Activated CD8-positive, alpha-beta T cell treated with anti-CD3 and anti-CD28 coated beads, Interleukin-2, amount 10 ng/mL, durations not matched to agents 7 days and 5 days (primary cell): ENCODE measurements around the gene MRPS23. TPM values are rescaled to one million over a fixed set of nuclear protein-coding genes. Genes with fewer than 3 reads are reported as not detected.
A peak's percentile ranks its signal among the peaks of the same experiment; 100 is the strongest.

Experiments
- ATAC-seq: fragments of 150-1000 bp; cut with Tn5 transposase; one replicate; pipeline ENCODE4 v1.10.0; 2021; ENCODE audit warnings: moderate library complexity
- CTCF ChIA-PET: fragments of 350-600 bp; sonication (Branson Sonifier 250); formaldehyde crosslinking; loops from one replicate; lab custom pipeline; 2021; ENCODE audit warnings: antibody characterized with exemption; lab: Charles Lee
- POLR2A ChIA-PET: fragments of 350-600 bp; sonication (Branson Sonifier 250); formaldehyde crosslinking; loops from one replicate; lab custom pipeline; 2021; ENCODE audit warnings: antibody characterized with exemption; lab: Charles Lee
- DNase-seq: peaks from one replicate; pipeline ENCODE4 v3.0.0-alpha.2; 2020
- H3K27ac Mint-ChIP-seq: one replicate; pipeline ENCODE4 v1.8.0; 2021; ENCODE audit warnings: mild to moderate bottlenecking, mixed read lengths
- H3K27me3 Mint-ChIP-seq: one replicate; pipeline ENCODE4 v1.8.0; 2021; ENCODE audit warnings: low read depth, mixed read lengths
- H3K36me3 Mint-ChIP-seq: one replicate; pipeline ENCODE4 v1.8.0; 2021; ENCODE audit warnings: low read depth, mixed read lengths
- H3K4me1 Mint-ChIP-seq: one replicate; pipeline ENCODE4 v1.8.0; 2021; ENCODE audit warnings: low read depth, mixed read lengths
- H3K4me3 Mint-ChIP-seq: one replicate; pipeline ENCODE4 v1.8.0; 2021; ENCODE audit warnings: mild to moderate bottlenecking, mixed read lengths
- H3K9me3 Mint-ChIP-seq: one replicate; pipeline ENCODE4 v1.8.0; 2022; ENCODE audit warnings: mixed read lengths; ENCODE audit not compliant: insufficient read depth
- total RNA-seq, 2 experiments: library from RNA; stranded (reverse); gene quantifications; one replicate each; pipeline ENCODE4 v1.2.3, GENCODE V29; 2021

The MRPS23 gene
- total RNA-seq, 2 experiments from 2014 or later = 46.3 to 48.7 TPM

DNA sequence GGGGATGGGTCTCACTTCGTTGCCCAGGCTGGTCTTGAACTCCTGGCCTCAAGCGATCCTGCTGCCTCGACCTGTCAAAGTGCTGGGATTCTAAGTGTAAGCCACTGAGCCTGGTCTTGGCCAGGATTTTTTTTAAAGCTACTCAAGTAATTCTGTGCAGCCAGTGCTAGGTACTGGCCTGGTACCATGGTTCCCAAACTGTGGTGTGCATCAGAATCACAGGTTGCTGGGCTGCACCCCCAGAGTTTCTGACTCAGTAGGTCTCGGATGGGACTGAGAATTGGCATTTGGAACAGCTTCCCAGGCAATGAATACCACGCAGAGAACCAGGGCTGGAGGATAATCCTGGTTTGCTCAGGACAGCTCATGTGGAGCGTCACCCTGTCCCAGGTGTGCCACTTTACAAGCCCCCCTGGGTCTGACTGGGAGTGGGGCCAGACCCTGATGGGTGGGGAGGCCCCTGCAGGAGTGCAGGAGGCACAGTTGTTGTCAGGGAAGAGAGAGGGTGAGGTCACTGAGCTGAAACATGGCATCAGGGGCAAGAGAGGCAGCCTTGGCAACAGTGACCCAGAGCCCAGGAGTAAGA lies 10.7 kb upstream of the MRPS23 start:
- no peak overlapping the region for H3K27ac Mint-ChIP-seq
- POLR2A ChIA-PET = interaction anchor here (1.1 to 4.1 kb wide), 6 partner anchors 10 to 147 kb away, joined by 3 to 23 read pairs (median 6); partner anchors contain the start of genes MRPS23 and SRSF1

DNA sequence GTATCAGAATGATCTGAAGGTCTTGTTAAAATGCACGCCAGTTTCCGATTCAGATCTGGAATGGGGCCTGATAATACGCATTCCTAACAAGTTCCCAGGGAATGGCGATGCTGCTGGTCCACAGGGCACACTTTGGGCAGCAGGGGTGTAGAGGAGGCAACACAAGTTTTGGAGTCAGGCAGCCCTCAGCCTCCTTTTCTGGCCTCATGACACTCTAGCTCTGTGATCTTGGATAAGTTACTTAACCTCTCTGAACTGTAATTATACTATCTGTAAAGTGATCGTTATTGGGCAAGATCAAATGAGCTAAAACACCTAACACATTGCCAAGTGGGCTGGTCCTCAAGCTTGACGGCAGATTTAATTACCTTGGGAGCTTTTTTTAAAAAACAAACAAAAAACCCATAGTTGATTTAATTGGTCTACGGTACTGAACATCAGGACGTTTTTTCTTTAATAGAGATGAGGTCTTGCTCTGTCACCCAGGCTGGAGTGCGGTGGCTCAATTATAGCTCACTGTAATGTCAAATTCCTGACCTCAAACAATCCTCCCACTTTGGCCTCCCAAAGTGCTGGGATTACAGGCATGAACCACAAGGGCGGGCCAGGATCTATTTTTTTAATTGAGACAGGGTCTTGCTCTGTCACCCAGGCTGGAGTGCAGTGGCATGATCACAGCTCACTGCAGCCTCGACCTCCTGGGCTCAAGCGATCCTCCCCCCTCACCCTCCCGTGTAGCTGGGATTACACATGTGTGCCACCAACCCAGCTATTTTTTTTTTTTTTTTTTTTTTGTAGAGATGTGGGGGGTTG lies 10.0 kb upstream of the MRPS23 start:
- Mint-ChIP-seq H3K36me3 (no peaks in the 10 kb centered on the region), H3K27me3 (peaks cover 44% of the 10 kb centered on the region), H3K27ac (no peak overlapping the region), H3K4me1 (peaks cover 11% of the 10 kb centered on the region), H3K9me3 (no peaks in the 10 kb centered on the region), H3K4me3 (no peak overlapping the region)
- DNase-seq (no peak), ATAC-seq (no peak)
- CTCF ChIA-PET = interaction anchor here (0.7 to 7.9 kb wide), 16 partner anchors 9 to 313 kb away, joined by 3 to 138 read pairs (median 6); partner anchors contain the start of genes MRPS23 and SRSF1
- POLR2A ChIA-PET = interaction anchor here (1.1 to 4.1 kb wide), 6 partner anchors 9 to 148 kb away, joined by 3 to 23 read pairs (median 6); partner anchors contain the start of genes MRPS23 and SRSF1

More for the DNA sequence above, 10.7 kb upstream of the MRPS23 start:
- no peak for DNase-seq
- Mint-ChIP-seq H3K27me3 (peaks cover 44% of the 10 kb centered on the region), H3K4me3 (peak overlapping the region; percentile 56), H3K9me3 (no peaks in the 10 kb centered on the region), H3K4me1 (peaks cover 11% of the 10 kb centered on the region), H3K36me3 (no peaks in the 10 kb centered on the region)
- no peak for ATAC-seq
- CTCF ChIA-PET = interaction anchor here (0.7 to 7.9 kb wide), 21 partner anchors 9 to 312 kb away, joined by 3 to 138 read pairs (median 4); partner anchors contain the start of genes MRPS23 and SRSF1

DNA sequence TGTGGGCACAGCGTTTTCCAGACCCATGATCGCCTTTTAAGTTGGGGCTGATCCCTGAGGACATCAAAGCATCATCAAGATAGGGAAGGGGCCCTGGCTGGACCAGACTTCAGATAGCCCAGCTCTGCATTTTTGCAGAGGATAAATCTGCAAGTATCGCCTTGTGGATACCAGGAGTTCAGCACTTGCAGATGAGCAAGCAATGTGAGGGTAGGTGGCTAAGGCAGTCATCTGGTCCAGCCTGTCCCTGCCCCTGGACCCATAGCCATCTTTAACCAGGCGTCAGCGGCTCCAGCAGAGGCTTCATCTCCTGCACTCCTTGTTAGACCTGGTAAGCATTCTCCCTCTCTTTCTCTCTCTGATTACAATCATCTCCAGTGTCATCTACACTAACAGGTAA lies 9.0 kb upstream of the MRPS23 start:
- peaks cover 11% of the 10 kb centered on the region for H3K4me1 Mint-ChIP-seq
- H3K27me3 Mint-ChIP-seq = peaks cover 40% of the 10 kb centered on the region
- ATAC-seq (no peak), DNase-seq (no peak)
- POLR2A ChIA-PET = interaction anchor here (0.6 to 4.1 kb wide), 3 partner anchors 9 to 149 kb away, joined by 3 to 23 read pairs (median 6); partner anchors contain the start of genes MRPS23 and SRSF1
- H3K4me3 Mint-ChIP-seq = no peak overlapping the region
- H3K9me3 Mint-ChIP-seq = no peaks in the 10 kb centered on the region
- H3K36me3 Mint-ChIP-seq = no peaks in the 10 kb centered on the region
- no peak overlapping the region for H3K27ac Mint-ChIP-seq
- CTCF ChIA-PET = interaction anchor here (0.9 to 7.9 kb wide), 13 partner anchors 10 to 314 kb away, joined by 3 to 138 read pairs (median 7); no protein-coding TSS in a partner anchor

DNA sequence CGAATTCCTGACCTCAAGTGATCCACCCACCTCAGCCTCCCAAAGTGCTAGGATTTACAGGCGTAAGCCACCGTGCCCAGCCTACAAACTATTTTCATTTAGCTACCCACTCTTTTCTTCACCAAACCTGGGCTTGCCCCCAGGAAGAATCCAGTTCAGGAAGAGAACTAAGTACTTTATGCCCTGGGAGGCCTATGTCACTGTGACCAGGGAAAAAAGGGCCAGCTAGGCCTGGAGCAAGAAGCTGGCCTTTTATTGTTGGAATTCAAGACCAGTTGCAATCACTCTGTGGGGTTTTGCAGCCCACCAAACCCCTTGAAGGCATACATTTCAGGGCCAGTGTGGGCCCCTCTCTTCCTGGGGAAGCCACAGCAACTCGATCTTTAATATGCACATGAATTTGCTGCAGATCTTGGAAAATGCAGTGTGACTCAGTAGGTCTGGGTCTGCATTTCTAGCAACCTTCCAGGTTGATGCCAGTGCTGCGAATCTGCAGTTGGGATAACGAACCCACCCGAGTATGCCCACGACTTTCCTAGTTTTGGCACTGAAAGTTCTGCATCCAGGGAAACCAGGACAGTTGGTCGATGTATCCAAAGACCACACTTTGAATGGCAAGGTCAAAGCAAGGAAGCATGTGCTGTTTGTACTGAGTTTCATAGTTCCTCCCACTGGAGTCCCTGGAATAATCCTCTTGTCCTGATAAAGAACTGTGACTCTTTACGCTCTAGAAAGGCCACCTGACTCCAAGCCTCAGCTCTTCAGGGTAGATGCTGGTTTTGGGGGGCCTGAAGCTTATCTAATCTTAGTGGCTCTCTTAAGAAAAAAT lies 7.2 kb upstream of the MRPS23 start:
- H3K27ac Mint-ChIP-seq = no peak overlapping the region
- CTCF ChIA-PET = interaction anchor here (1.0 to 7.9 kb wide), 10 partner anchors 12 to 323 kb away, joined by 3 to 138 read pairs (median 4); partner anchors contain the start of gene VEZF1
- POLR2A ChIA-PET = no interaction called here
- no peaks in the 10 kb centered on the region for H3K9me3 Mint-ChIP-seq
- peaks cover 12% of the 10 kb centered on the region for H3K4me1 Mint-ChIP-seq
- H3K36me3 Mint-ChIP-seq = no peaks in the 10 kb centered on the region
- peaks cover 25% of the 10 kb centered on the region for H3K27me3 Mint-ChIP-seq
- ATAC-seq = no peak
- DNase-seq = no peak
- H3K4me3 Mint-ChIP-seq = no peak overlapping the region

DNA sequence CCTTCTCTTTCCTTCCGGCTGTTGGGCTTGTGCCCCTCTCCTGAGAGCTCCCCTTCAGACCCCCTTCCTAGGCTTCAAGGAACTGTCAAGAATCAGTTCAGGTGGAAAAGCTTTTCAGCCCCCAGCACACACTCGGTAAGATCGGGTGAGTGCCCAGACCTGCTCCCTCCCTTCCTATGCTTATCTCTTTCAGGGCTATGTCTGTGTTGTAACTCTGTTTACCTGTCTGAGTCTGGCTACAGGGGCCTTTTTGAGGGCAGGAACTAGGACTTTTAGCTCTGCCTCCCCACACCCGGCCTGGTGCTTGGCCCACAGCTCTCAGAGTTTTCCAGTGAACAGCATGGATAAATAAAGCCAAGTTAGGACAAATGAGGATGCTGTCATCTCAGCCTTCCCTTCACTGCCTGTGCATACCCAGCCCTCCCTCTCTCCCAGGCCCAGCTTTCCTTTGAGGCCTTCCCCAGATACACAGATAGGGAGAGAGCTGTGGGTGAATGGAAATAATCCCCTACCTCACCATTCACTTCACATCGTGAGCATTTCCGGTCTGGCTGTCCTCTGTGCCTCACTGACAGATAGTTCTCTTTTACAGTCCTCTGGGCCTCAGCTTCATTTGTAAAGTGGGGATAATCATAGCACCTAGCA lies 5.7 kb upstream of the MRPS23 start:
- ATAC-seq (no peak), DNase-seq (no peak)
- no peaks in the 10 kb centered on the region for H3K36me3 Mint-ChIP-seq
- H3K4me3 Mint-ChIP-seq = no peak overlapping the region
- POLR2A ChIA-PET = interaction anchor here (1.4 kb wide), 1 partner anchor 152 kb away, joined by 5 read pairs; the partner anchor contains the start of gene SRSF1
- no peaks in the 10 kb centered on the region for H3K9me3 Mint-ChIP-seq
- H3K4me1 Mint-ChIP-seq = peaks cover 15% of the 10 kb centered on the region
- H3K27me3 Mint-ChIP-seq = peaks cover 15% of the 10 kb centered on the region
- no peak overlapping the region for H3K27ac Mint-ChIP-seq
- CTCF ChIA-PET = interaction anchor here (1.2 to 7.9 kb wide), 4 partner anchors 15 to 139 kb away, joined by 3 to 84 read pairs (median 4); partner anchors contain the start of gene VEZF1

DNA sequence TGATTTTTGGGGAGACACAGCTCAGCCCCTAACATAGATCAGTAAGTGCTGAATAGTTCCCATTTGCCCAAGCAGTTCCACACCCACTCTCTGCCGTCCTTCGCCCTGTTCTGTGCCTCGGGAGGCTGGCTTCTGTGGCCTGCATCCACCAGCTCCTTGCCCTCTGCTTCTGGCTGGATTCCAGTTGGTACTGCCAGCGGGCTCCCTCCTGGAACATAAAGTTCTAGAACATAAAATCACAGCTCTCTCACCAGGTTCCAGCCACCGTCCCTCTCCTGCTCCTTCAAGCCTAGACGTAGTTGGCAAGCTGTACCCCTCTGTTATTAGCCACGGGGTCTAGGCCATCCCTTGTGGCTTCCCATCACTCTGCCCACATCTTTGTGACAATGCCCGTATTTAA lies 3.9 kb upstream of the MRPS23 start:
- ATAC-seq (no peak), DNase-seq (no peak)
- no peak overlapping the region for H3K27ac Mint-ChIP-seq
- H3K36me3 Mint-ChIP-seq = peaks cover 14% of the 10 kb centered on the region
- peaks cover 29% of the 10 kb centered on the region for H3K4me1 Mint-ChIP-seq
- no peak overlapping the region for H3K4me3 Mint-ChIP-seq
- H3K9me3 Mint-ChIP-seq = no peaks in the 10 kb centered on the region
- H3K27me3 Mint-ChIP-seq = peaks cover 4% of the 10 kb centered on the region
- POLR2A ChIA-PET = interaction anchor here (1.6 kb wide), 1 partner anchor 778 kb away, joined by 4 read pairs; no protein-coding TSS in a partner anchor
- CTCF ChIA-PET = interaction anchor here (1.1 to 7.9 kb wide), 5 partner anchors 15 to 259 kb away, joined by 3 to 84 read pairs (median 6); no protein-coding TSS in a partner anchor

DNA sequence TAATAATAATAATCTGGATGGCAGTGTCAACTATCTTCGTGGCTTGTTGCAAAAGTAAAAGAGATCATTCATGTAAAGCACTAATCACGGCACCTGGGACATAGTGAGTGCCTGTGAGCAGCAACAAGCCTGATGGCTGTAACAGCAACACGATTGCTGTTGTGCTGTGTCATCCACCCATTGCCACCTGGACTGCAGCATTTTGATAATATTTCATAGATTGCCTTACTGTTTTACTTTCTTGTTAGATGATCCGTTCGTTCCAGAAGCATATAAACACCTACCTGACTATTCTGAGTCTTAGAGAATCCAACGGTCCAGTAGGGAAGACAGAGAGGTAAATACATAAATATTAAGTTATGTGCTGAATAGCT lies 3.1 kb upstream of the MRPS23 start:
- no peak for DNase-seq
- ChIA-PET CTCF (interaction anchor here (1.7 to 2.4 kb wide), 2 partner anchors 19 to 146 kb away, joined by 4 to 13 read pairs; no protein-coding TSS in a partner anchor), POLR2A (interaction anchor here (1.6 kb wide), 1 partner anchor 779 kb away, joined by 4 read pairs; no protein-coding TSS in a partner anchor)
- peaks cover 18% of the 10 kb centered on the region for H3K36me3 Mint-ChIP-seq
- no peak overlapping the region for H3K27ac Mint-ChIP-seq
- peaks cover 35% of the 10 kb centered on the region for H3K4me1 Mint-ChIP-seq
- no peak for ATAC-seq
- H3K27me3 Mint-ChIP-seq = peaks cover 2% of the 10 kb centered on the region
- H3K9me3 Mint-ChIP-seq = no peaks in the 10 kb centered on the region
- no peak overlapping the region for H3K4me3 Mint-ChIP-seq

DNA sequence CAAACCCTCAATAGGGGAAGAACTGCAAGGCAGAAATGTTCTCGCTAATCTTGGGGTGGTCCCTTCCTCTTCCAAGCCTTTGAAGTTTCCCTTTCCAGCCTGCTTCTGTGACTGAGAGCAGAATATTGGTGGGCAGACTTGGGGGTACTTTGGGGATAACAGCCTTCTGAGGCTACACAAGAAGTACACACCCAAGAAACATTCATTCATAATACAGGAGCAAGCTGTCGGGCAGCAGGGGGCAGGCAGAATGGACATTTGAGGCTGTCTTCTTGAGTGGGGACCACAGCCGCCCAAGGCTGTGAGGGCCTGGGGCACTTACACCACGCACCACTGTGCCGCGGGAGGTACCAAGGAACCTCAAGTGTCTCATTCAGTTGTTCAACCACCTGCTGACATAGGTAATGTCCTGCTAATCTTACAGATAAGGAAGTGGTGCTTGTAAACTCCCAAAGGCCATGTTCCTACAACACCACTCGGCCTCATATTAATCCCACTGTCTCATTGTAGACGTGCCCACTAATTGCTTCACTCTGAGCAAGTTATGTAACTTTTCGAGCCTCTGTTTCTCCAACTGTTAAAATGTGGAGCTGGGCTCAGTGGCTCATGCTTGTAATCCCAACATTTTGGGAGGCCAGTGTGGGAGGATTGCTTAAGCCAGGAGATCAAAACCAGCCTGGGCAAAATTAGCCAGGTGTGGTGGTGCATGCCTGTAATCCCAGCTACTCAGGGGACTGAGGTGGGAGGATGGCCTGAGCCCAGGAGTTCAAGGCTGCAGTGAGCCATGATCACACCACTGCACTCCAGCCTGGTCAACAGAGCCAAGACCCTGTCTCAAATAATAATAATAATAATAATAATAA lies 2.5 kb upstream of the MRPS23 start:
- Mint-ChIP-seq H3K4me3 (peak overlapping the region; percentile 59), H3K27me3 (peaks cover 2% of the 10 kb centered on the region), H3K27ac (no peak overlapping the region), H3K4me1 (peaks cover 35% of the 10 kb centered on the region), H3K9me3 (no peaks in the 10 kb centered on the region), H3K36me3 (peaks cover 18% of the 10 kb centered on the region)
- no peak for ATAC-seq
- CTCF ChIA-PET = interaction anchor here (1.7 to 2.6 kb wide), 3 partner anchors 18 to 147 kb away, joined by 4 to 20 read pairs (median 13); no protein-coding TSS in a partner anchor
- no peak for DNase-seq
- POLR2A ChIA-PET = interaction anchor here (4.6 kb wide), 1 partner anchor 155 kb away, joined by 34 read pairs; the partner anchor contains the start of gene SRSF1

DNA sequence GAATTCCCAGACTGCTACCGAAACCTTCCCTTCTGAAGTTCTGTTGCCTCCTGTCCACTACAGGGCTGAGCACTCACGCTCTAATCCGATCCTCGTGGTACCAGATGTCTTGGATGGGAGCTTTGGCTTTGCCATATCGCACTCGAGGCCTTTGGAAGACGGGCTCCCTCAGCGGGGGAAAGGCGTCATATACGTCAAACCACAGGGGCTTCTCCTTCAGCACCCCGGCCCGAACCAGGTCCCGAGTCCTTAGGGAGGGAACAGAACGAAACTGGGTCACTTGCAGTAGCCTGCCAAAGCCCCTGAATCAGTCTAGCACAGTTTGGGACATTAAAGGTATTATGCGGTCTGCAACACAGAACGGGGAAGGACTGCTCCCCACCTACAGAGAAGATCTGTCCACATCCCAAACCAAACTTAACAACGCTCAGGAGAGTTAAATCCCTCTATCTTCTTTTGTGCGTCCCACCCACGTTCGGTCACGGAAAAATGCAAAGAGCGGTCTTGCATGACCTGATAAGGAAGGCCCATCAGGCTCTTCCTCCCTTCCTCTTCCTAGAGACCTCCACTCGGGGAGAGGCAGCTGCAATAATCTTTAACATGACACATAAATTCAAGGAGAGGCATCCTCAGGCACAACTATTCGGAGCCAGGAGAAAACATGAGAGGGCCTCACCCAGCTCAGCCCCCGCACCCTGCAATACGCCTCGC lies 526 bp downstream of the MRPS23 start:
- CTCF ChIA-PET = interaction anchor here (1.2 to 4.8 kb wide), 6 partner anchors 10 to 158 kb away, joined by 3 to 54 read pairs (median 4); partner anchors contain the start of gene SRSF1

More for the DNA sequence above, 526 bp downstream of the MRPS23 start:
- Mint-ChIP-seq H3K4me1 (peaks cover 40% of the 10 kb centered on the region), H3K9me3 (no peaks in the 10 kb centered on the region), H3K27ac (peak overlapping the region; percentile 99), H3K4me3 (peak overlapping the region; percentile 97), H3K36me3 (peaks cover 22% of the 10 kb centered on the region), H3K27me3 (no peaks in the 10 kb centered on the region)
- POLR2A ChIA-PET = interaction anchor here (0.8 to 4.6 kb wide), 13 partner anchors 9 to 246 kb away, joined by 3 to 34 read pairs (median 4); partner anchors contain the start of genes SRSF1 and VEZF1
- DNase-seq = peak; percentile 37
- no peak for ATAC-seq
